Ishikawa (cell line): ENCODE measurements around the gene HMCN1.

Source experiments
- CEBPB ChIP-seq: IDR thresholded peaks from 2 replicates; pipeline ENCODE4 v1.6.1; 2012
- EGR1 ChIP-seq: IDR thresholded peaks from 2 replicates; pipeline ENCODE4 v1.6.1; 2012
- EP300 ChIP-seq: IDR thresholded peaks from 2 replicates; pipeline ENCODE4 v1.6.1; 2012; ENCODE audit warnings: borderline replicate concordance
- FOXM1 ChIP-seq: IDR thresholded peaks from 2 replicates; pipeline ENCODE4 v1.6.1; 2012; ENCODE audit warnings: low read depth, borderline replicate concordance
- MAX ChIP-seq: IDR thresholded peaks from 2 replicates; pipeline ENCODE4 v1.6.1; 2012
- NFIC ChIP-seq: IDR thresholded peaks from 2 replicates; pipeline ENCODE4 v1.6.1; 2012
- RAD21 ChIP-seq: IDR thresholded peaks from 2 replicates; pipeline ENCODE4 v1.6.1; 2012; ENCODE audit warnings: low read depth
- REST ChIP-seq: IDR thresholded peaks from 2 replicates; pipeline ENCODE4 v1.6.1; 2012; ENCODE audit warnings: low read depth, mild to moderate bottlenecking
- TAF1 ChIP-seq: IDR thresholded peaks from 2 replicates; pipeline ENCODE4 v1.6.1; 2012; ENCODE audit warnings: low read depth, mild to moderate bottlenecking
- TCF12 ChIP-seq: IDR thresholded peaks from 2 replicates; pipeline ENCODE4 v1.6.1; 2012; ENCODE audit warnings: low read depth
- TEAD4 ChIP-seq: IDR thresholded peaks from 2 replicates; pipeline ENCODE4 v1.6.1; 2012
- YY1 ChIP-seq: IDR thresholded peaks from 2 replicates; pipeline ENCODE4 v1.6.1; 2012; ENCODE audit warnings: low read depth
- ZBTB7A ChIP-seq: IDR thresholded peaks from 2 replicates; pipeline ENCODE4 v1.6.1; 2012; ENCODE audit warnings: low read depth
- TF ChIP-seq, protein P1 (sequence below): IDR thresholded peaks from 2 replicates; pipeline ENCODE4 v1.6.1; 2012

DNA sequence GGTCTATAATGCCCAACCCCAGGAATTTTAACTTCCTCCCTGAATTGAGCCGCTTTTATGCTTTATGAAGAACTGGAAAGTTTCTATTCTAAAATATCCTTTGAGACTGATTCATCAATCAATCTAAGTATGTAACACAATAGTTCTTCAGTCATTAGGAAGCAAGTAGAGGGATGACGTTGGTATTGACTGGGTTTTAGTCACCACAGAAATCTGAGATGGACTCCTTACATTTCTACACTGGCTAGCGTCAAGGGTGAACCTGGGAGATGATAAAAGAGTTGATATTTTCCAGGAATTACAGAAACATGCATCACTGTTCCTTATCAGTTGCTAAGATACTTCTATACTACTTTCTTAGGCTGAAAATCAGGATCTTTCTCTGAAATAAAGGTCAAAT is 308.0 kb downstream of the HMCN1 start:
- no peak for TF ChIP-seq TEAD4
- TF ChIP-seq, protein P1, sequence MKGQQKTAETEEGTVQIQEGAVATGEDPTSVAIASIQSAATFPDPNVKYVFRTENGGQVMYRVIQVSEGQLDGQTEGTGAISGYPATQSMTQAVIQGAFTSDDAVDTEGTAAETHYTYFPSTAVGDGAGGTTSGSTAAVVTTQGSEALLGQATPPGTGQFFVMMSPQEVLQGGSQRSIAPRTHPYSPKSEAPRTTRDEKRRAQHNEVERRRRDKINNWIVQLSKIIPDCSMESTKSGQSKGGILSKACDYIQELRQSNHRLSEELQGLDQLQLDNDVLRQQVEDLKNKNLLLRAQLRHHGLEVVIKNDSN: no peak
- TF ChIP-seq TCF12: no peak
- no peak for TF ChIP-seq REST
- TF ChIP-seq MAX: no peak
- no peak for TF ChIP-seq YY1
- TF ChIP-seq EP300: no peak
- no peak for TF ChIP-seq EGR1
- TF ChIP-seq NFIC: no peak
- no peak for TF ChIP-seq TAF1
- no peak for TF ChIP-seq FOXM1
- no peak for TF ChIP-seq RAD21
- no peak for TF ChIP-seq CEBPB
- no peak for TF ChIP-seq ZBTB7A
